22Rv1 (cell line): ENCODE results near the gene LRMDA.
"Not testable (repeated sequence)": the region's sequence is repeated elsewhere in the genome, so short reads cannot be mapped to it uniquely, and the experiment has no call there.

ENCODE experiments used
- H3K27ac ChIP-seq: fragments of 450-650 bp; 2 replicates; pipeline ENCODE4 v1.5.1; 2017
- CTCF ChIP-seq: fragments of 450-650 bp; IDR thresholded peaks from 2 replicates; pipeline ENCODE4 v1.5.1; 2017; ENCODE audit warnings: mild to moderate bottlenecking
- ZFX ChIP-seq: fragments of 450-650 bp; IDR thresholded peaks from 2 replicates; pipeline ENCODE4 v1.6.1; 2017; ENCODE audit warnings: antibody characterized with exemption, borderline replicate concordance

LRMDA gene

GRCh38 chr10:75613685-75614504, 182.5 kb downstream of the LRMDA start:
- H3K27ac ChIP-seq = no peak overlapping the region
- TF ChIP-seq ZFX = no peak
- no peak for TF ChIP-seq CTCF

GRCh38 chr10:75616076-75616475, 184.7 kb downstream of the LRMDA start:
- H3K27ac ChIP-seq = no peak overlapping the region
- no peak for TF ChIP-seq ZFX
- no peak for TF ChIP-seq CTCF

GRCh38 chr10:75616874-75617478, 185.6 kb downstream of the LRMDA start:
- H3K27ac ChIP-seq = no peak overlapping the region
- TF ChIP-seq CTCF (no peak), ZFX (no peak)

- TF ChIP-seq ZFX = no peak
- no peak for TF ChIP-seq CTCF
These were observed 186.2 kb downstream of the LRMDA start for GRCh38 chr10:75617485-75618155.

GRCh38 chr10:75619635-75620034, 188.2 kb downstream of the LRMDA start:
- H3K27ac ChIP-seq = no peak overlapping the region
- TF ChIP-seq CTCF (no peak), ZFX (no peak)

More at GRCh38 chr10:75617485-75618155, 186.2 kb downstream of the LRMDA start:
- H3K27ac ChIP-seq = no peak overlapping the region

GRCh38 chr10:75620356-75620755, 188.9 kb downstream of the LRMDA start:
- no peak overlapping the region for H3K27ac ChIP-seq
- TF ChIP-seq CTCF (no peak), ZFX (no peak)

GRCh38 chr10:75621003-75621402, 189.6 kb downstream of the LRMDA start:
- H3K27ac ChIP-seq = not testable (repeated sequence)
